Body of pancreas (tissue), 4 donors: Measurements from ENCODE around the gene CHRM2. TPM values are rescaled to one million over a fixed set of nuclear protein-coding genes. Genes with fewer than 3 reads are reported as not detected.

Experiments
- ATAC-seq: fragments of 150-250 bp; one replicate; pipeline ENCODE4 v1.9.1; 2016
- DNase-seq, 4 donors: peaks; one replicate each; pipeline ENCODE4 v3.0.0-alpha.2; 2019
- H3K27ac ChIP-seq, 4 donors: fragments of 200-600 bp; sonication (generic); 1 replicate in 3 of 4; 2 replicates in 1 of 4; pipeline versions ENCODE4 v1.5.1 to v1.6.1; 2016 to 2019; ENCODE audit warnings: mild to moderate bottlenecking in 1 of 4, mixed read lengths in 1 of 4, moderate library complexity in 1 of 4
- H3K27me3 ChIP-seq, 2 donors: fragments of 200-600 bp; sonication (generic); one replicate each; pipeline ENCODE4 v1.6.0; 2016; ENCODE audit warnings: mild to moderate bottlenecking in 1 of 2
- H3K36me3 ChIP-seq, 2 donors: fragments of 200-600 bp; sonication (generic); replicated peaks in 1 of 2; 2 replicates each; pipeline ENCODE4 v1.5.1; 2016; ENCODE audit warnings: low read depth in 2 of 2; ENCODE audit not compliant: insufficient read depth in 1 of 2
- H3K4me1 ChIP-seq: fragments of 200-600 bp; sonication (generic); one replicate; pipeline ENCODE4 v1.6.0; 2016
- H3K4me3 ChIP-seq, 2 donors: fragments of 200-600 bp; sonication (generic); 1 replicate in 1 of 2; 2 replicates in 1 of 2; pipeline ENCODE4 v1.5.1; 2016 to 2019
- H3K9me3 ChIP-seq, 3 donors: fragments of 200-600 bp; sonication (generic); 1 replicate in 2 of 3; 2 replicates in 1 of 3; pipeline ENCODE4 v1.5.1; 2016
- CTCF ChIP-seq, 7 experiments: fragments of 450-650 bp in 4 of 7; fragments of 200-600 bp in 3 of 7; sonication (generic) in 3 of 7; IDR thresholded peaks; one replicate each; pipeline ENCODE4 v1.5.1; 2016 to 2019; ENCODE audit warnings: antibody characterized with exemption in 7 of 7
- POLR2A ChIP-seq, 3 donors: fragments of 450-650 bp; IDR thresholded peaks; one replicate each; pipeline ENCODE4 v1.6.1; 2016; ENCODE audit warnings: antibody characterized with exemption in 3 of 3, mild to moderate bottlenecking in 2 of 3
- WGBS, 2 donors: methylation state at CpG; one replicate each; pipeline ENCODE4 v1.1.5; 2017; 5-methylcytosine and 5-hydroxymethylcytosine counted together
- intact Hi-C: fragments of 100-400 bp; cut with DNase I; formaldehyde crosslinking; loops from one replicate; pipeline ENCODE4 v1.15.1; 2023
- total RNA-seq, 2 donors: library from RNA; depleted of rRNA; stranded (reverse); fragments of >200 nt; gene quantifications; one replicate each; pipeline ENCODE4 v1.1.0, GENCODE V29; 2016

The CHRM2 gene
- total RNA-seq, 2 donors from 2014 or later: not detected

GRCh38 chr7:137009404-137009803 lies 141.0 kb downstream of the CHRM2 start:
- Histone ChIP-seq H3K36me3 (no peaks in the 10 kb centered on the region), H3K4me1 (no peaks in the 10 kb centered on the region), H3K4me3 (no peak overlapping the region), H3K9me3 (no peaks in the 10 kb centered on the region), H3K27ac (no peak overlapping the region), H3K27me3 (no peaks in the 10 kb centered on the region)
- DNase-seq (no peak), ATAC-seq (no peak)
- no peak for TF ChIP-seq POLR2A (IDR thresholded peaks at IDR 0.05)
- no peak for TF ChIP-seq CTCF (IDR thresholded peaks at IDR 0.05)
- intact Hi-C loops: no loop called here

- intact Hi-C loops: no loop called here
- H3K4me1 ChIP-seq: no peaks in the 10 kb centered on the region
- TF ChIP-seq POLR2A (IDR thresholded peaks at IDR 0.05): no peak
- no peak for TF ChIP-seq CTCF (IDR thresholded peaks at IDR 0.05)
- H3K9me3 ChIP-seq: no peaks in the 10 kb centered on the region
- no peaks in the 10 kb centered on the region for H3K27me3 ChIP-seq
- ATAC-seq (no peak), DNase-seq (no peak)
- WGBS, 2 donors: 93 to 94% methylated on average over 3 of the region's 3 CpGs
- no peaks in the 10 kb centered on the region for H3K36me3 ChIP-seq
- no peak overlapping the region for H3K27ac ChIP-seq
- H3K4me3 ChIP-seq: no peak overlapping the region
Observed at GRCh38 chr7:137015015-137015414, 146.6 kb downstream of the CHRM2 start.

- TF ChIP-seq POLR2A (IDR thresholded peaks at IDR 0.05) (no peak), CTCF (IDR thresholded peaks at IDR 0.05) (no peak)
- WGBS, 2 donors: 28 to 47% methylated on average over 1 of the region's 1 CpG
- ATAC-seq: no peak
- H3K36me3 ChIP-seq: no peaks in the 10 kb centered on the region
- intact Hi-C loops: no loop called here
- H3K9me3 ChIP-seq: no peaks in the 10 kb centered on the region
- H3K27ac ChIP-seq: no peak overlapping the region
- no peaks in the 10 kb centered on the region for H3K27me3 ChIP-seq
- no peaks in the 10 kb centered on the region for H3K4me1 ChIP-seq
- no peak overlapping the region for H3K4me3 ChIP-seq
- DNase-seq: no peak
Observed at GRCh38 chr7:137017221-137017620, 148.8 kb downstream of the CHRM2 start.

DNA sequence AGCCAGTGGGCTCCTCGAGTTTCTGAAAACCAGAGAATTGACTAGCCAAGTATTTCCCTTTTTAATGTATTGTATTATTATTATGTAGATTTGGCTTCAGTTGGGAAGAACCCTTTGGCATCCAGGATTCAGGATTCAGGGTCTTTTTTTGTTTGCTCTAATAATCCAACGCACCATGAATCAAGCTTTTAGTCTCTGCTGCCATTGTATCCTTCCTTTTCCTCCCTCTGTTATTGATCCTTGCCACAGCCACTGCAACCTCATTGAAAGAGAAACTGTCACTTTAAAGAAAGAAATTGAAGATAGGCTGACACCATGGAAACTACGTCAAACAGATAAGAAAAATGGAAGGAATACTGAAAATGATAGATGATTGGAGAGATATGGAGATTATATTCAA lies 150.0 kb downstream of the CHRM2 start:
- 30 to 39% methylated on average over 3 of the region's 3 CpGs for WGBS, 2 donors
- no peak for ATAC-seq
- no peak overlapping the region for H3K4me3 ChIP-seq
- no peak overlapping the region for H3K27ac ChIP-seq
- DNase-seq: no peak
- no peaks in the 10 kb centered on the region for H3K36me3 ChIP-seq
- H3K27me3 ChIP-seq: no peaks in the 10 kb centered on the region
- no peaks in the 10 kb centered on the region for H3K9me3 ChIP-seq
- TF ChIP-seq POLR2A (IDR thresholded peaks at IDR 0.05) (no peak), CTCF (IDR thresholded peaks at IDR 0.05) (no peak)
- no peaks in the 10 kb centered on the region for H3K4me1 ChIP-seq
- intact Hi-C loops: no loop called here

DNA sequence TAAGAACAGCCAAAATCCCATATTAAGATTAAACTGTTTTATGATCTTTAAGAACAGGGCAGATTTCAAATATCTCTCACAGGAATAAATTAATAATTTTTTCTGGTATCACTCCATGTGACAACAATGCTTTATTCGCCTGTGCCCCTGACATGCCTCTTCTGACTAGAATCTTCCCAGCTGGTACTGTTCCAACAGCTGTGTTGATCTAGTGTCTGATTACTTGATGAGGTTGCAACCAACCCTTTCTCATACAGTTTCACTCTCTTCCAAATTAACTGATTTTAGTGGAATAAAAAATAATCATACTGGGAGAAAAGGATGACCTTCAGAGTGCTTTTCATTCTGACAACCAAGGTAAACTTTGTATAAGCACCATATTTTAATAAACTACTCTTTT lies 151.9 kb downstream of the CHRM2 start:
- WGBS, 2 donors: 39 to 52% methylated on average over 1 of the region's 1 CpG
- ATAC-seq (no peak), DNase-seq (no peak)
- Histone ChIP-seq H3K27me3 (no peaks in the 10 kb centered on the region), H3K4me3 (no peak overlapping the region), H3K27ac (no peak overlapping the region), H3K36me3 (no peaks in the 10 kb centered on the region), H3K4me1 (no peaks in the 10 kb centered on the region), H3K9me3 (no peaks in the 10 kb centered on the region)
- no peak for TF ChIP-seq CTCF (IDR thresholded peaks at IDR 0.05)
- no peak for TF ChIP-seq POLR2A (IDR thresholded peaks at IDR 0.05)
- intact Hi-C loops: no loop called here
